Aorta (tissue), 5 donors: ENCODE results near the gene TSPAN14. TPM values are rescaled to one million over a fixed set of nuclear protein-coding genes. Genes with fewer than 3 reads are reported as not detected.

ENCODE experiments used
- ATAC-seq: fragments of 200-7000 bp; cut with Tn5 transposase; one replicate; pipeline ENCODE4 v1.9.1; 2022; ENCODE audit warnings: moderate library complexity; ENCODE audit not compliant: low FRiP score
- DNase-seq, 2 donors: peaks; one replicate each; pipeline ENCODE4 v3.0.0-alpha.2; 2020
- H3K27ac ChIP-seq, 2 donors: one replicate each; pipeline ENCODE4 v1.5.1; 2013; ENCODE audit warnings: low read length in 2 of 2, mild to moderate bottlenecking in 2 of 2, moderate library complexity in 2 of 2, control low read depth in 1 of 2, inconsistent platforms in 1 of 2, low read depth in 1 of 2
- H3K27me3 ChIP-seq, 2 donors: one replicate each; pipeline ENCODE4 v1.6.1; 2013; ENCODE audit warnings: control low read depth in 1 of 2, low read length in 1 of 2, mild to moderate bottlenecking in 1 of 2, moderate library complexity in 1 of 2; ENCODE audit not compliant: insufficient read depth in 2 of 2, control insufficient read depth in 1 of 2
- H3K36me3 ChIP-seq, 2 donors: one replicate each; pipeline ENCODE4 v1.6.1; 2013; ENCODE audit warnings: control low read depth in 1 of 2, low read length in 1 of 2, mild to moderate bottlenecking in 1 of 2; ENCODE audit not compliant: insufficient read depth in 2 of 2, control insufficient read depth in 1 of 2
- H3K4me1 ChIP-seq, 2 donors: one replicate each; pipeline ENCODE4 v1.6.1; 2013; ENCODE audit warnings: low read length in 2 of 2, control low read depth in 1 of 2, mild to moderate bottlenecking in 1 of 2, moderate library complexity in 1 of 2; ENCODE audit not compliant: insufficient read depth in 2 of 2, control insufficient read depth in 1 of 2
- H3K4me3 ChIP-seq, 2 donors: one replicate each; pipeline ENCODE4 v1.5.1; 2013; ENCODE audit warnings: low read length in 2 of 2, control low read depth in 1 of 2, mild to moderate bottlenecking in 1 of 2
- H3K9me3 ChIP-seq: one replicate; pipeline ENCODE4 v1.6.1; 2013; ENCODE audit warnings: mild to moderate bottlenecking, low read length; ENCODE audit not compliant: control insufficient read depth
- WGBS, 2 donors: extraction: QIAGEN DNeasy Blood & Tissue Kit; methylation state at CpG; one replicate each; pipeline ENCODE4 v1.1.7; 2013; 5-methylcytosine and 5-hydroxymethylcytosine counted together
- intact Hi-C, 2 donors: fragments of 100-400 bp; cut with DNase I; formaldehyde crosslinking; loops; one replicate each; pipeline versions ENCODE4 v1.14.2 to v1.15.0; 2022
- polyA plus RNA-seq, 2 donors: library from polyadenylated mRNA; stranded (reverse); fragments of 200-250 nt; gene quantifications; one replicate each; pipeline ENCODE4 v1.2.3, GENCODE V29; 2013
- total RNA-seq, 2 donors: library from RNA; stranded (reverse); fragmentation: NEBNext Ultra II Directional; extraction: Animal tissue kit (Norgen Biotek cat#: 25700); gene quantifications; one replicate each; pipeline ENCODE4 v1.2.1, GENCODE V29; 2021
- donor health status: healthy with polysubstance abuse.
- donor health status: Bipolar disorder and iron deficiency.
- donor health status: DM: no; HTN: no; CAD: no.
- donor health status: DM: no; HTN: no; CAD: no.
- donor health status: DM: yes; HTN: yes; CAD: no.

TSPAN14 gene
- total and polyA plus RNA-seq, 4 donors, result 12.3 to 61.5 (median 36.7) TPM

DNA sequence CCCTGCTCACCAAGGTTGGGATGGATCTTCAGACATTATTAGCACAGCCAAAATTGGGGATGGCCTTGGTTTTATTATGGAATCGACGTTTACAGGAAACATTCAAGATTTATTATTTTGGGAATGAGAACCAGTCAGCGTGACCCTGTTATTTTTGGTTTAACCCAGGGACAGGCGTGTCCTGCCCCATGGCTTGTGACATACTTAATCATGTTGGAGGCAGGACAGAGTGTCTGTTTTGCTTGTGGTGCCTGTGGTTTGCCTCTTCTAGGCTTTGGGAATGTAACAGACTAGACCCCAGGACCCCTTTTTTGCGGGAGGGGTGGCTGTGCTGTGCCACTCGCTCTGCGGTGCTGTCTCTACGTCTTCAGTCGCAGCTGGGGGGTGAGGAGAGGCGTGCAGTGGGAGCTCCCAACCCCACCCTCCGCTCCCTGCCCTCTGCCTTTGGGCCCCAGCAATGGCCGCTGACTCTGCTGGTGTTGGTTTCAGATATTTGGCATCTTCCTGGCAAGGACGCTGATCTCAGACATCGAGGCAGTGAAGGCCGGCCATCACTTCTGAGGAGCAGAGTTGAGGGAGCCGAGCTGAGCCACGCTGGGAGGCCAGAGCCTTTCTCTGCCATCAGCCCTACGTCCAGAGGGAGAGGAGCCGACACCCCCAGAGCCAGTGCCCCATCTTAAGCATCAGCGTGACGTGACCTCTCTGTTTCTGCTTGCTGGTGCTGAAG lies 63.5 kb downstream of the TSPAN14 start:
- 80 to 84% methylated on average over 21 of the region's 21 CpGs for WGBS, 2 donors
- intact Hi-C loops, result no loop called here
- ATAC-seq, result no peak

DNA sequence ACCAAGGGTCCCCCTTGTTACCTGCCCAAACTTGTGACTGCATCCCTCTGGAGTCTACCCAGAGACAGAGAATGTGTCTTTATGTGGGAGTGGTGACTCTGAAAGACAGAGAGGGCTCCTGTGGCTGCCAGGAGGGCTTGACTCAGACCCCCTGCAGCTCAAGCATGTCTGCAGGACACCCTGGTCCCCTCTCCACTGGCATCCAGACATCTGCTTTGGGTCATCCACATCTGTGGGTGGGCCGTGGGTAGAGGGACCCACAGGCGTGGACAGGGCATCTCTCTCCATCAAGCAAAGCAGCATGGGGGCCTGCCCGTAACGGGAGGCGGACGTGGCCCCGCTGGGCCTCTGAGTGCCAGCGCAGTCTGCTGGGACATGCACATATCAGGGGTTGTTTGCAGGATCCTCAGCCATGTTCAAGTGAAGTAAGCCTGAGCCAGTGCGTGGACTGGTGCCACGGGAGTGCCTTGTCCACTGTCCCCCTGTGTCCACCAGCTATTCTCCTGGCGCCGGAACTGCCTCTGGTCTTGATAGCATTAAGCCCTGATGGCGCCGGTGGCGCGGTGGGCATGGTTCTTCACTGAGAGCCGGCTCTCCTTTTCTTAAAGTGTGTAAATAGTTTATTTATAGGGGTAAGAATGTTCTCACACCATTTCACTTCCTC lies 64.2 kb downstream of the TSPAN14 start:
- no peak for ATAC-seq
- no peaks in the 10 kb centered on the region for H3K27me3 ChIP-seq
- DNase-seq, result no peak
- WGBS, 2 donors, result 92 to 93% methylated on average over 17 of the region's 17 CpGs
- H3K4me3 ChIP-seq, result no peak overlapping the region
- no peak overlapping the region for H3K27ac ChIP-seq
- H3K9me3 ChIP-seq, result no peaks in the 10 kb centered on the region
- H3K4me1 ChIP-seq, result no peaks in the 10 kb centered on the region
- H3K36me3 ChIP-seq, result peaks cover 0 to 5% of the 10 kb centered on the region in 2 donors
- intact Hi-C loops, result no loop called here

More for the DNA sequence above, 63.5 kb downstream of the TSPAN14 start:
- no peaks in the 10 kb centered on the region for H3K4me1 ChIP-seq
- H3K27ac ChIP-seq, result no peak overlapping the region
- H3K4me3 ChIP-seq, result no peak overlapping the region
- peak in 1 of 2 donors; percentile 26 for DNase-seq
- no peaks in the 10 kb centered on the region for H3K9me3 ChIP-seq
- no peaks in the 10 kb centered on the region for H3K27me3 ChIP-seq
- peaks cover 0 to 5% of the 10 kb centered on the region in 2 donors for H3K36me3 ChIP-seq

DNA sequence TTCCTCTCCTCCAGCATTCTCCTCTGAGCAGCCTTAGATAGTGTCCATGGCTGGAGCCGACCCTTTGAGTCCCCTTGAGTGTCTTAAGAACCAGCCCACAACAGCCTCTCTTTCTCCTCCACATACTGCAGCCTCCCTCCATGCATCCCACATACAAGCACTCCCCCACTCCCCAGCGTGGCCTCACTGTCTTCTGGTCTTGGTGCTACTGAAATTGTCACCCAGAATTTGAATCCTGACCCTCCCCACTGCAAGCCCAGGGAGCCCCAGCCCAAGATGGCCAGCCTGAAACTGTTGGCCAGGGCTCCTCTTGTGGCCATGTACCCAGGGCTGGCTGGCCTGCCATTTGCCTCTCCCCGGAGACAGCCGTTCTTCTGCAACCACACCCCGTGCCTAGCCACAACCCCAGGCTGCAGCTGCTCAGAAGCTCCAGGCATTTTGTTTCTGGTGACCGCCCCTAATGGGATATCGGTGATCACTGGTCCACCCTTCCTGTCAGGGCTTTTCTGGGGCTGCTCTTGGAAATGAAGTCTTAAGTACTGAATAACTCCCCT lies 64.8 kb downstream of the TSPAN14 start:
- no peak for ATAC-seq

GRCh38 chr10:80519936-80520650 lies 66.0 kb downstream of the TSPAN14 start:
- Histone ChIP-seq H3K9me3 (no peaks in the 10 kb centered on the region), H3K36me3 (no peaks in the 10 kb centered on the region), H3K27ac (no peak overlapping the region), H3K4me3 (no peak overlapping the region), H3K27me3 (no peaks in the 10 kb centered on the region), H3K4me1 (no peaks in the 10 kb centered on the region)
- DNase-seq (peak in 1 of 2 donors; percentile 43), ATAC-seq (no peak)
- intact Hi-C loops, result no loop called here
- 85 to 86% methylated on average over 14 of the region's 14 CpGs for WGBS, 2 donors

More for the DNA sequence above, 64.8 kb downstream of the TSPAN14 start:
- H3K36me3 ChIP-seq, result peaks cover 0 to 2% of the 10 kb centered on the region in 2 donors
- peak in 1 of 2 donors; percentile 68 for DNase-seq
- intact Hi-C loops, result no loop called here
- H3K4me3 ChIP-seq, result no peak overlapping the region
- no peaks in the 10 kb centered on the region for H3K27me3 ChIP-seq
- no peaks in the 10 kb centered on the region for H3K4me1 ChIP-seq
- 86 to 87% methylated on average over 7 of the region's 7 CpGs for WGBS, 2 donors
- no peak overlapping the region for H3K27ac ChIP-seq
- no peaks in the 10 kb centered on the region for H3K9me3 ChIP-seq

- H3K27me3 ChIP-seq, result no peaks in the 10 kb centered on the region
- intact Hi-C loops, result no loop called here
- DNase-seq, result peak in 1 of 2 donors; percentile 54
- H3K36me3 ChIP-seq, result no peaks in the 10 kb centered on the region
- no peak overlapping the region for H3K4me3 ChIP-seq
- no peaks in the 10 kb centered on the region for H3K4me1 ChIP-seq
- no peak for ATAC-seq
- WGBS, 2 donors, result 83 to 85% methylated on average over 10 of the region's 10 CpGs
- H3K9me3 ChIP-seq, result no peaks in the 10 kb centered on the region
- no peak overlapping the region for H3K27ac ChIP-seq
Observed at GRCh38 chr10:80520661-80521470, 66.8 kb downstream of the TSPAN14 start.

DNA sequence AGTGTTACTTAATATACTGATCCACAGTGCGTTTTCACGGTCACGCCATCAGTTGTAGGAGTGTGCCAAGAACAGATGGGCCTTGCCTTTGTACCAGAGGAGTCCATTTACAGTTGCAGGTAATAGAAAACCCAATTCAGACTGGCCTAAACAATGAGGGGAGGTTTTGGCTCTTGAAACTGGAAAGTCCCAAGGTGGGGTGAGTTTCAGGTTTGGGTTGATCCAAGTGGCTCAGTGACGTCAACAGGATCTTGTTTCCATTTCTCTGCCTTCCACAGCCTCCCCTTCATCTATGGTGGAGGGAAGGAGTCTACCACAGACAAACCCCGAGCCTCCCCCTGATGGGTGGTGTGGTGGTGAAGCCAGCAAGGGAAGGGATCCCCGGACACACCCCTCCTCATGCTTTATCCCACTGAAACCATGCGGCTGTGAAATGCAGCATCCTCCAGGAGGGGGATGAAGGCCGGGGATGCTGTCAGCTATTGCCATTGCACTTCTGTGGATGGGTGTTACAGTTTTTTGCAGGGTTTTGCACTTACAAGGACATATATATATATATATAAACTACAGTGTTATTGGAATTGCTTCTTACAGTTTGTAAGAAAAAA lies 68.8 kb downstream of the TSPAN14 start:
- no peaks in the 10 kb centered on the region for H3K36me3 ChIP-seq
- H3K4me1 ChIP-seq, result no peaks in the 10 kb centered on the region
- no peaks in the 10 kb centered on the region for H3K9me3 ChIP-seq
- no peak overlapping the region for H3K27ac ChIP-seq
- DNase-seq, result peak in 1 of 2 donors; percentile 4
- WGBS, 2 donors, result 78 to 83% methylated on average over 8 of the region's 8 CpGs
- ATAC-seq, result no peak
- no peaks in the 10 kb centered on the region for H3K27me3 ChIP-seq
- intact Hi-C loops, result no loop called here
- no peak overlapping the region for H3K4me3 ChIP-seq

GRCh38 chr10:80523773-80524172 lies 69.7 kb downstream of the TSPAN14 start:
- intact Hi-C loops, result no loop called here
- Histone ChIP-seq H3K9me3 (no peaks in the 10 kb centered on the region), H3K27ac (no peak overlapping the region), H3K4me1 (no peaks in the 10 kb centered on the region), H3K4me3 (no peak overlapping the region), H3K36me3 (no peaks in the 10 kb centered on the region), H3K27me3 (no peaks in the 10 kb centered on the region)
- ATAC-seq (no peak), DNase-seq (no peak)
- WGBS, 2 donors, result 76 to 77% methylated on average over 6 of the region's 6 CpGs
